OCI-LY1 (cell line): ENCODE measurements around the gene TNFRSF21.

ENCODE experiments used
- EZH2 ChIP-seq: fragments of 200-600 bp; sonication (generic), shearing (Covaris generic); IDR thresholded peaks from 2 replicates; pipeline ENCODE4 v1.8.0; 2017; ENCODE audit warnings: borderline replicate concordance, mixed run types, mild to moderate bottlenecking, antibody characterized with exemption, low read length, moderate library complexity, mixed read lengths
- TF ChIP-seq, protein P1 (sequence below): fragments of 200-600 bp; sonication (generic), shearing (Covaris generic); IDR thresholded peaks from 2 replicates; pipeline ENCODE4 v1.5.1; 2017; ENCODE audit warnings: mild to moderate bottlenecking, antibody characterized with exemption, low read length, moderate library complexity, mixed read lengths

DNA sequence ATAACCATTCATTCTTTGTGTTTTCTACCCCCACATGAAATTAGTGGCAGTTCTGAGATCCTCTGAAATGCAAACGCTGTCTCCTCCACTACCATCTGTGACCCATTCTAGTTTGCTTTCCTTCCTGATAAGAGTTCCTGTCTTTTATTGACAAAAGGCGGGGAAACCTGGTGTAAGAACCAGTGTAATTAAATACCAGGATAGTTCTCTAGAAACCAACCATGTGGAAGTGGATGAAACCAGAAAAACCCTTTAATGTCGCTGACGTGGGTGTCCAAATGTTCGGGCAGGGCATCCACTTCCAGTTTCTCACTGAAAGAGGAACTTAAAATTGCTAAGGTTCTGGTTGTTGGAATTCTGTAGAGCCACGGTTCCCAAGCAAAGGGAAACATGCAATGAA lies 79.1 kb downstream of the TNFRSF21 start:
- TF ChIP-seq, protein P1, sequence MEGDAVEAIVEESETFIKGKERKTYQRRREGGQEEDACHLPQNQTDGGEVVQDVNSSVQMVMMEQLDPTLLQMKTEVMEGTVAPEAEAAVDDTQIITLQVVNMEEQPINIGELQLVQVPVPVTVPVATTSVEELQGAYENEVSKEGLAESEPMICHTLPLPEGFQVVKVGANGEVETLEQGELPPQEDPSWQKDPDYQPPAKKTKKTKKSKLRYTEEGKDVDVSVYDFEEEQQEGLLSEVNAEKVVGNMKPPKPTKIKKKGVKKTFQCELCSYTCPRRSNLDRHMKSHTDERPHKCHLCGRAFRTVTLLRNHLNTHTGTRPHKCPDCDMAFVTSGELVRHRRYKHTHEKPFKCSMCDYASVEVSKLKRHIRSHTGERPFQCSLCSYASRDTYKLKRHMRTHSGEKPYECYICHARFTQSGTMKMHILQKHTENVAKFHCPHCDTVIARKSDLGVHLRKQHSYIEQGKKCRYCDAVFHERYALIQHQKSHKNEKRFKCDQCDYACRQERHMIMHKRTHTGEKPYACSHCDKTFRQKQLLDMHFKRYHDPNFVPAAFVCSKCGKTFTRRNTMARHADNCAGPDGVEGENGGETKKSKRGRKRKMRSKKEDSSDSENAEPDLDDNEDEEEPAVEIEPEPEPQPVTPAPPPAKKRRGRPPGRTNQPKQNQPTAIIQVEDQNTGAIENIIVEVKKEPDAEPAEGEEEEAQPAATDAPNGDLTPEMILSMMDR, result no peak
- TF ChIP-seq EZH2, result no peak
